HFFc6 (cell line): ENCODE data around the gene ST8SIA6. TPM values are rescaled to one million over a fixed set of nuclear protein-coding genes. Genes with fewer than 3 reads are reported as not detected.

Experiments
- DNase-seq: peaks from one replicate; pipeline ENCODE4 v3.0.0-alpha.2; 2018
- H3K27ac Mint-ChIP-seq: 2 replicates; pipeline ENCODE4 v1.8.0; 2020; ENCODE audit warnings: mild to moderate bottlenecking, mixed read lengths
- H3K27me3 Mint-ChIP-seq: 2 replicates; pipeline ENCODE4 v1.8.0; 2021; ENCODE audit warnings: mild to moderate bottlenecking, moderate library complexity, mixed read lengths; ENCODE audit not compliant: insufficient read depth
- H3K36me3 Mint-ChIP-seq: 2 replicates; pipeline ENCODE4 v1.8.0; 2021; ENCODE audit warnings: low read depth, mixed read lengths
- H3K4me1 Mint-ChIP-seq: 2 replicates; pipeline ENCODE4 v1.8.0; 2020; ENCODE audit warnings: low read depth, mixed read lengths
- H3K4me3 Mint-ChIP-seq: 2 replicates; pipeline ENCODE4 v1.8.0; 2020; ENCODE audit warnings: mild to moderate bottlenecking, moderate library complexity, mixed read lengths
- H3K9me3 Mint-ChIP-seq: 2 replicates; pipeline ENCODE4 v1.8.0; 2020; ENCODE audit warnings: mild to moderate bottlenecking, mixed read lengths
- total RNA-seq, 6 experiments: library from RNA; stranded (reverse); fragmentation: NEBNext Ultra II Directional; extraction: Animal tissue kit (Norgen Biotek cat#: 25700); gene quantifications; 2 replicates in 1 of 6; 3 replicates in 5 of 6; pipeline ENCODE4 v1.2.3, GENCODE V29; 2021
- TF ChIP-seq, protein P1 (sequence below): fragments of 200-600 bp; sonication (generic); IDR thresholded peaks from 2 replicates; pipeline ENCODE4 v1.5.0; 2021; ENCODE audit warnings: antibody characterized with exemption, mild to moderate bottlenecking

ST8SIA6 gene
- total RNA-seq, 6 experiments from 2014 or later, result not detected

- peaks cover 28% of the 10 kb centered on the region for H3K27me3 Mint-ChIP-seq
- H3K36me3 Mint-ChIP-seq, result no peaks in the 10 kb centered on the region
- TF ChIP-seq, protein P1, sequence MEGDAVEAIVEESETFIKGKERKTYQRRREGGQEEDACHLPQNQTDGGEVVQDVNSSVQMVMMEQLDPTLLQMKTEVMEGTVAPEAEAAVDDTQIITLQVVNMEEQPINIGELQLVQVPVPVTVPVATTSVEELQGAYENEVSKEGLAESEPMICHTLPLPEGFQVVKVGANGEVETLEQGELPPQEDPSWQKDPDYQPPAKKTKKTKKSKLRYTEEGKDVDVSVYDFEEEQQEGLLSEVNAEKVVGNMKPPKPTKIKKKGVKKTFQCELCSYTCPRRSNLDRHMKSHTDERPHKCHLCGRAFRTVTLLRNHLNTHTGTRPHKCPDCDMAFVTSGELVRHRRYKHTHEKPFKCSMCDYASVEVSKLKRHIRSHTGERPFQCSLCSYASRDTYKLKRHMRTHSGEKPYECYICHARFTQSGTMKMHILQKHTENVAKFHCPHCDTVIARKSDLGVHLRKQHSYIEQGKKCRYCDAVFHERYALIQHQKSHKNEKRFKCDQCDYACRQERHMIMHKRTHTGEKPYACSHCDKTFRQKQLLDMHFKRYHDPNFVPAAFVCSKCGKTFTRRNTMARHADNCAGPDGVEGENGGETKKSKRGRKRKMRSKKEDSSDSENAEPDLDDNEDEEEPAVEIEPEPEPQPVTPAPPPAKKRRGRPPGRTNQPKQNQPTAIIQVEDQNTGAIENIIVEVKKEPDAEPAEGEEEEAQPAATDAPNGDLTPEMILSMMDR, result no peak
- no peaks in the 10 kb centered on the region for H3K9me3 Mint-ChIP-seq
- H3K27ac Mint-ChIP-seq, result no peak overlapping the region
- no peak for DNase-seq
- peaks cover 30% of the 10 kb centered on the region for H3K4me1 Mint-ChIP-seq
- H3K4me3 Mint-ChIP-seq, result no peak overlapping the region
These were observed 102.9 kb downstream of the ST8SIA6 start for GRCh38 chr10:17351506-17351905.

- Mint-ChIP-seq H3K27ac (no peak overlapping the region), H3K4me1 (peaks cover 30% of the 10 kb centered on the region), H3K27me3 (peaks cover 28% of the 10 kb centered on the region), H3K9me3 (no peaks in the 10 kb centered on the region), H3K4me3 (peak overlapping the region; percentile 1; the same call in 1 of the 2 replicates), H3K36me3 (no peaks in the 10 kb centered on the region)
- TF ChIP-seq, protein P1, result no peak
- DNase-seq, result no peak
These were observed 104.7 kb downstream of the ST8SIA6 start for GRCh38 chr10:17349717-17350116.

DNA sequence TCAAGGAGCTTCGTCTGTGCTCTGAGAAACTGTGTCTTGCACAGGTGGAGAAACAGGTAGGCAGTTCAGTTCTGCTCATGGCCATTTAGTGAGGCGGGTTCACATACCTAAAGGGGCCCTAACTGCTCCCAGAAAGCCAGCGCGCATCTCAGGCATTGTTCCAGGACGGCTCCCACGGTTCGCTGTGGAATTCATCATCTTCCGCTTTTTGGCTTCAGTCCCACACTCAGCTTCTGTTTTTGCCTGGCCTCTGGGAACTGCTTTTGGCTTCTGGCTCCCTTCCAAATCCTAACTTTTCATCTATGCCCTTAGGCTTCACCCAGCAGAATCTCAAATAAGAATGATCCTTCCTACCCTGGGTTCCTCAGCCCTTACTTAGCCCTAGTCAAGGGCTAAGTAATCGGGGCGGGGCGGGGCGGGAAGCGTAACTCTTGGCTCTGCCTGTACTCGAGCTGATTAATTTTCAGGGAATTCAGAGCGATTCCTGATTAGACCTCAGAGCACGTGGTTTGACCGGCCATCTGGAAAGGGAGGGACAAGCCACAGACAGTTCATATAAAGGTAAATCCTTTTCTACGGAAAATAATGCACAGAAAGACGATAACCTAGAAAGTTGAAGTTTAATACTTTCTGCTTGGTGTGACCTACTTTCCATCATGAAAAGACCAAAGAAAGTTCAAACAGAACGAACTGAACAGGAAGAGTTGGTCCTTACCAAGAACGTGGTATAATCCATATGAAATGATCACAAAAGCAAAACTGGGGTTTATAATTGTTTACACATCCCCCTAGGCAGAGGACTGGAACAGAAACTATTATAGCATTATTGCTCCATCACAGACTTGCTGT lies 105.7 kb downstream of the ST8SIA6 start:
- peak overlapping the region; percentile 44 for H3K4me3 Mint-ChIP-seq

DNA sequence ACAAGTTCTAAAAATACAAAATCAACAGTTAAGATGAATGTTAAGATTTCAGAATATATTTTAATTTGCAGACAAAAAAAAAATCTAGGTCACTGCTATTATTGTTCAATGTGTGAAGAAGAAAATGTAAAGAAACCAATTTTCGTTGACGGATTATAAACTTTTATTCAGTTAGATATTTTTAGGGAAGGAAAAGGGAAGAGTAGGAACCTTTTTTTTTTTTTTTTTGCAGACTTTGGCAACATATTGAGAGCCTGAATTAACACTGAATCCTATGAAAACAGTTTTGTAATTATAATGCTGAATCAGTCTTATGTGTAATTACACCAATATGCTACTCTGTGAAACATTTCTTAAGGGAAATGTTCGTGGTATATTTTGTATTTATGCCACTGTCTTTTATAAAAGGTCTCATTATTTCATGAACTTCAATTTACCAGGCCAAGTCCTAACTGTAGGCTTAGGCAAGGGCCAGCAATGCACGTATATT lies 106.3 kb downstream of the ST8SIA6 start:
- Mint-ChIP-seq H3K27me3 (peaks cover 35% of the 10 kb centered on the region), H3K4me1 (peaks cover 19% of the 10 kb centered on the region), H3K4me3 (no peak overlapping the region), H3K36me3 (no peaks in the 10 kb centered on the region), H3K9me3 (no peaks in the 10 kb centered on the region), H3K27ac (no peak overlapping the region)
- TF ChIP-seq, protein P1, result no peak
- no peak for DNase-seq

More for the DNA sequence above, 105.7 kb downstream of the ST8SIA6 start:
- Mint-ChIP-seq H3K4me1 (peaks cover 25% of the 10 kb centered on the region), H3K9me3 (no peaks in the 10 kb centered on the region), H3K27ac (no peak overlapping the region), H3K27me3 (peaks cover 31% of the 10 kb centered on the region), H3K36me3 (no peaks in the 10 kb centered on the region)
- TF ChIP-seq, protein P1, result no peak
- DNase-seq, result peak; percentile 30

DNA sequence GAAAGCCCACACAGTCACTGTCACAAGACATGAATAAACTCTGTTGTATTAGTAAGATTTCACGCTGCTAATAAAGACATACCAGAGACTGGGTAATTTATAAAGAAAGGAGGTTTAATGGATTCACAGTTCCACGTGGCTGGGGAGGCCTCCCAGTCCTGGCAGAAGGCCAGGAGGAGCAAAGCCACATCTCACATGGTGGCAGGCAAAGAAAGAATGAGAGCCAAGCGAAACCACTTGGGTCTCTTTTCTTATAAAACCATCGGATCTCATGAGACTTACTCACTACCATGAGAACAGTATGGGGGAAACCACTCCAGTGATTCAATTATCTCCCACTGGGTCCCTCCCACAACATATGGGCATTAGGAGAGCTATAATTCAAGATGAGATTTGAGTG lies 110.2 kb downstream of the ST8SIA6 start:
- Mint-ChIP-seq H3K36me3 (peaks cover 21% of the 10 kb centered on the region), H3K27me3 (peaks cover 42% of the 10 kb centered on the region), H3K9me3 (peaks cover 20% of the 10 kb centered on the region), H3K27ac (no peak overlapping the region), H3K4me1 (peaks cover 13% of the 10 kb centered on the region), H3K4me3 (no peak overlapping the region)
- TF ChIP-seq, protein P1, result no peak
- DNase-seq, result no peak
